Trophoblast cell (in vitro differentiated cells and primary cell): Measurements from ENCODE around the gene AKAP7.

Source experiments
- DNase-seq, 2 donors: peaks; one replicate each; pipeline ENCODE4 v3.0.0-alpha.2; 2016
- H2AFZ ChIP-seq: 2 replicates; pipeline ENCODE4 v1.6.1; 2013; ENCODE audit warnings: low read length, moderate library complexity, mild to moderate bottlenecking; ENCODE audit not compliant: insufficient read depth, poor library complexity
- H2AK5ac ChIP-seq: 2 replicates; pipeline ENCODE4 v1.6.1; 2013; ENCODE audit warnings: mild to moderate bottlenecking, low read length
- H2BK120ac ChIP-seq: 2 replicates; pipeline ENCODE4 v1.6.1; 2013; ENCODE audit warnings: low read length, mild to moderate bottlenecking, moderate library complexity; ENCODE audit not compliant: insufficient read depth, poor library complexity
- H2BK12ac ChIP-seq: 2 replicates; pipeline ENCODE4 v1.6.1; 2013; ENCODE audit warnings: mild to moderate bottlenecking, low read length, moderate library complexity
- H2BK5ac ChIP-seq: 2 replicates; pipeline ENCODE4 v1.6.1; 2013; ENCODE audit warnings: low read length, low read depth, moderate library complexity, mild to moderate bottlenecking; ENCODE audit not compliant: poor library complexity
- H3K14ac ChIP-seq: 2 replicates; pipeline ENCODE4 v1.6.1; 2013; ENCODE audit warnings: mild to moderate bottlenecking, low read length
- H3K18ac ChIP-seq: 2 replicates; pipeline ENCODE4 v1.6.1; 2013; ENCODE audit warnings: mild to moderate bottlenecking, low read length
- H3K23ac ChIP-seq: 2 replicates; pipeline ENCODE4 v1.6.1; 2013; ENCODE audit warnings: low read length
- H3K27ac ChIP-seq: 2 replicates; pipeline ENCODE4 v1.5.1; 2013; ENCODE audit warnings: low read depth, mild to moderate bottlenecking, inconsistent platforms, low read length, moderate library complexity
- H3K27me3 ChIP-seq: 2 replicates; pipeline ENCODE4 v1.6.1; 2013; ENCODE audit warnings: inconsistent platforms, mild to moderate bottlenecking, low read length, moderate library complexity; ENCODE audit not compliant: insufficient read depth
- H3K36me3 ChIP-seq, 2 experiments: 1 replicate in 1 of 2; 2 replicates in 1 of 2; pipeline ENCODE4 v1.6.1; 2013; ENCODE audit warnings: low read length in 2 of 2, mild to moderate bottlenecking in 2 of 2, moderate library complexity in 1 of 2; ENCODE audit not compliant: insufficient read depth in 2 of 2, control insufficient read depth in 1 of 2
- H3K4ac ChIP-seq: 2 replicates; pipeline ENCODE4 v1.6.1; 2013; ENCODE audit warnings: low read depth, mild to moderate bottlenecking, low read length, moderate library complexity
- H3K4me1 ChIP-seq, 2 experiments: 1 replicate in 1 of 2; 2 replicates in 1 of 2; pipeline ENCODE4 v1.6.1; 2013; ENCODE audit warnings: low read length in 2 of 2, mild to moderate bottlenecking in 2 of 2, moderate library complexity in 1 of 2; ENCODE audit not compliant: insufficient read depth in 2 of 2, control insufficient read depth in 1 of 2
- H3K4me2 ChIP-seq: 2 replicates; pipeline ENCODE4 v1.6.1; 2013; ENCODE audit warnings: inconsistent platforms, mild to moderate bottlenecking, low read length, moderate library complexity
- H3K4me3 ChIP-seq: 2 replicates; pipeline ENCODE4 v1.5.1; 2013; ENCODE audit warnings: mild to moderate bottlenecking, low read depth, low read length, inconsistent platforms
- H3K79me1 ChIP-seq: one replicate; pipeline ENCODE4 v1.6.1; 2013; ENCODE audit warnings: low read length
- H3K79me2 ChIP-seq: 2 replicates; pipeline ENCODE4 v1.6.1; 2013; ENCODE audit warnings: low read length, mild to moderate bottlenecking; ENCODE audit not compliant: control insufficient read depth, insufficient read depth, poor library complexity
- H3K9ac ChIP-seq: 2 replicates; pipeline ENCODE4 v1.6.1; 2013; ENCODE audit warnings: mild to moderate bottlenecking, low read length
- H3K9me3 ChIP-seq: 2 replicates; pipeline ENCODE4 v1.6.1; 2013; ENCODE audit warnings: low read depth, mild to moderate bottlenecking, control low read depth, inconsistent platforms, low read length; ENCODE audit not compliant: insufficient read depth
- H4K12ac ChIP-seq: 2 replicates; pipeline ENCODE4 v1.6.1; 2013; ENCODE audit warnings: low read depth, mild to moderate bottlenecking, low read length, moderate library complexity
- H4K8ac ChIP-seq: 2 replicates; pipeline ENCODE4 v1.6.1; 2013; ENCODE audit warnings: low read depth, mild to moderate bottlenecking, low read length, moderate library complexity
- H4K91ac ChIP-seq: one replicate; pipeline ENCODE4 v1.6.1; 2013; ENCODE audit warnings: low read depth, mild to moderate bottlenecking, low read length, moderate library complexity
- WGBS: extraction: QIAGEN DNeasy Blood & Tissue Kit; methylation state at CpG from one replicate; pipeline ENCODE4 v1.1.7; 2013; ENCODE audit warnings: missing lambda C conversion rate; ENCODE audit not compliant: insufficient read length, insufficient coverage; ENCODE audit errors: extremely low coverage; 5-methylcytosine and 5-hydroxymethylcytosine counted together

AKAP7 gene

DNA sequence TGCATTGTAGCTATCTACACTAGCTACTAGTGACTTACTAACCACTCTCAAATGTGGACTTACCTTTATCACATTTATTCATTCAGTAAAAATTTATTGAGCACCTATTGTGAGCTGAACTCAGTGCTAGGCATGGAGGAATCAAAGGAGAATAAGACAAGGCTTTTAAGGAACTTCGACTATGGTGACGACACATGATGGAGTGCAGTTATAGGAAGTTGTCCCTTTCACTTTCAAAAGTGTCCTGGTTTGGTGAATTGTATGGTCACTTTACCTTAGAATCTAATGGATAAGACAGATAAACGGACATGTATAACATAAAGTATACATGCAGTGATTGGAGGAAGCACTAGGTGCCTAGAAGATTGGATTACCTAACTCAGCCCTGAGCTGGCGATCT lies 4.3 kb downstream of the AKAP7 start:
- no peaks in the 10 kb centered on the region for H3K9me3 ChIP-seq
- no peak overlapping the region for H3K14ac ChIP-seq
- H4K91ac ChIP-seq: no peak overlapping the region
- H2BK12ac ChIP-seq: no peak overlapping the region
- no peak overlapping the region for H3K4me3 ChIP-seq
- peaks cover 9% of the 10 kb centered on the region for H3K79me1 ChIP-seq
- no peak for DNase-seq
- H2AFZ ChIP-seq: no peak overlapping the region
- no CpG with 5 or more reads among the region's 4 CpGs for WGBS
- no peak overlapping the region for H3K4me2 ChIP-seq
- H2BK120ac ChIP-seq: no peak overlapping the region
- peaks cover 2% of the 10 kb centered on the region for H3K79me2 ChIP-seq
- H3K27ac ChIP-seq: no peak overlapping the region
- H2BK5ac ChIP-seq: no peak overlapping the region
- H3K4me1 ChIP-seq: no peaks in the 10 kb centered on the region
- H4K12ac ChIP-seq: no peak overlapping the region
- no peak overlapping the region for H2AK5ac ChIP-seq
- H3K27me3 ChIP-seq: no peaks in the 10 kb centered on the region
- H3K18ac ChIP-seq: no peak overlapping the region
- no peak overlapping the region for H3K9ac ChIP-seq
- no peak overlapping the region for H3K4ac ChIP-seq
- H3K23ac ChIP-seq: no peak overlapping the region
- H4K8ac ChIP-seq: no peak overlapping the region
- peaks cover 0 to 4% of the 10 kb centered on the region in 2 experiments for H3K36me3 ChIP-seq

DNA sequence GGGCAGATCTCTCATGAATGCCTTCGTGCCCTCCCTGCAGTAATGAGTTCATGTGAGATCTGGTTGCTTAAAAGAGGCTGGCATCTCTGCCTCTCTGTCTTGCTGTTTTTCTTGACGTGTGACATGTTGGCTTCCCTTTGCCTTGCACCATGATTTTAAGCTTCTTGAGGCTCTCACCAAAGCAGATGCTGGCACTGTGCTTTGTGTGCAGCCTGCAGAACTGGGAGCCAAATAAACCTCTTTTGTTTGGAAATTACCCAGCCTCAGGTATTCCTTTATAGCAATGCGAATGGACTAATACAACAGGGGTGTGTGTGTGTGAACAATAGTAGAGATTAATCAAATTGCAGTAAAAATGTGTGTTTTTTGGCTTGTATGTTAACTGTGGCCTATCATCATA lies 8.1 kb downstream of the AKAP7 start:
- DNase-seq: no peak
- no peak overlapping the region for H3K18ac ChIP-seq

GRCh38 chr6:131146865-131147264 lies 11.6 kb downstream of the AKAP7 start:
- Histone ChIP-seq H3K4me2 (no peak overlapping the region), H2BK12ac (no peak overlapping the region)

More for the DNA sequence above, 8.1 kb downstream of the AKAP7 start:
- Histone ChIP-seq H2AK5ac (no peak overlapping the region), H3K9me3 (no peaks in the 10 kb centered on the region), H3K27me3 (no peaks in the 10 kb centered on the region), H2BK5ac (no peak overlapping the region), H4K8ac (no peak overlapping the region), H4K12ac (no peak overlapping the region), H3K4me2 (no peak overlapping the region), H3K4me1 (no peaks in the 10 kb centered on the region), H3K79me1 (no peaks in the 10 kb centered on the region), H4K91ac (no peak overlapping the region), H2BK12ac (no peak overlapping the region), H3K27ac (no peak overlapping the region), H3K79me2 (no peaks in the 10 kb centered on the region), H3K4ac (no peak overlapping the region), H3K14ac (no peak overlapping the region), H2BK120ac (no peak overlapping the region), H3K23ac (no peak overlapping the region), H3K4me3 (no peak overlapping the region), H3K36me3 (peaks cover 0 to 4% of the 10 kb centered on the region in 2 experiments), H3K9ac (no peak overlapping the region), H2AFZ (no peak overlapping the region)
- no CpG with 5 or more reads among the region's 3 CpGs for WGBS

GRCh38 chr6:131156411-131156810 lies 21.1 kb downstream of the AKAP7 start:
- H3K27me3 ChIP-seq: no peaks in the 10 kb centered on the region
- H3K36me3 ChIP-seq: no peaks in the 10 kb centered on the region
- no peak overlapping the region for H4K8ac ChIP-seq
- no peak for DNase-seq
- no peak overlapping the region for H3K4me3 ChIP-seq
- WGBS: no CpG with 5 or more reads among the region's 2 CpGs
- H3K14ac ChIP-seq: no peak overlapping the region
- no peak overlapping the region for H2AFZ ChIP-seq
- no peak overlapping the region for H3K9ac ChIP-seq
- H3K4me1 ChIP-seq: no peaks in the 10 kb centered on the region
- H2BK120ac ChIP-seq: no peak overlapping the region
- no peak overlapping the region for H4K12ac ChIP-seq
- H3K23ac ChIP-seq: no peak overlapping the region
- no peak overlapping the region for H2AK5ac ChIP-seq
- H2BK5ac ChIP-seq: no peak overlapping the region
- H3K4me2 ChIP-seq: no peak overlapping the region
- no peak overlapping the region for H3K4ac ChIP-seq
- H3K9me3 ChIP-seq: no peaks in the 10 kb centered on the region
- H3K27ac ChIP-seq: no peak overlapping the region
- H3K18ac ChIP-seq: no peak overlapping the region
- H3K79me2 ChIP-seq: no peaks in the 10 kb centered on the region
- no peaks in the 10 kb centered on the region for H3K79me1 ChIP-seq
- no peak overlapping the region for H4K91ac ChIP-seq
- no peak overlapping the region for H2BK12ac ChIP-seq

More at GRCh38 chr6:131146865-131147264, 11.6 kb downstream of the AKAP7 start:
- no peaks in the 10 kb centered on the region for H3K79me1 ChIP-seq
- H3K36me3 ChIP-seq: peaks cover 0 to 4% of the 10 kb centered on the region in 2 experiments
- no peak overlapping the region for H3K27ac ChIP-seq
- H3K4me3 ChIP-seq: no peak overlapping the region
- H3K18ac ChIP-seq: no peak overlapping the region
- H4K12ac ChIP-seq: no peak overlapping the region
- no peaks in the 10 kb centered on the region for H3K9me3 ChIP-seq
- no peak overlapping the region for H4K91ac ChIP-seq
- no peaks in the 10 kb centered on the region for H3K27me3 ChIP-seq
- DNase-seq: peak in 1 of 2 donors; percentile 58
- no peak overlapping the region for H2AFZ ChIP-seq
- no peak overlapping the region for H2BK120ac ChIP-seq
- no peak overlapping the region for H4K8ac ChIP-seq
- H2BK5ac ChIP-seq: no peak overlapping the region
- no peak overlapping the region for H3K4ac ChIP-seq
- H3K23ac ChIP-seq: no peak overlapping the region
- H3K79me2 ChIP-seq: no peaks in the 10 kb centered on the region
- H3K14ac ChIP-seq: no peak overlapping the region
- no peak overlapping the region for H3K9ac ChIP-seq
- no peaks in the 10 kb centered on the region for H3K4me1 ChIP-seq
- H2AK5ac ChIP-seq: no peak overlapping the region
- no CpG with 5 or more reads among the region's 2 CpGs for WGBS
